ENCODE results near the gene ACTR3.

GRCh38 chr2:114009205-114009944 is 119.5 kb downstream of the ACTR3 start:
- TF ChIP-seq PKNOX1 (IDR thresholded peaks at IDR 0.05) (no peak), STAT3 (IDR thresholded peaks at IDR 0.05; ENCODE audit: low read depth, low read length) (no peak), POLR2AphosphoS5 (IDR thresholded peaks at IDR 0.05; ENCODE audit: low read length) (no peak), CTCF (IDR thresholded peaks at IDR 0.05 in 2 of 3, conservative IDR thresholded peaks at IDR 0.05 in 1 of 3; ENCODE audit: control insufficient read depth in 2 of 3, extremely low read depth in 1 of 3, insufficient read depth in 1 of 3, low read depth in 3 of 3, low read length in 3 of 3) (no peak)
